Natural killer cell (primary cell): Measurements from ENCODE around the gene PRRG2. TPM values are rescaled to one million over a fixed set of nuclear protein-coding genes. Genes with fewer than 3 reads are reported as not detected.

ENCODE experiments used
- ATAC-seq, 3 donors: fragments of 150-1000 bp in 2 of 3; fragments of 200-7000 bp in 1 of 3; cut with Tn5 transposase; 1 replicate in 1 of 3; 2 replicates in 2 of 3; pipeline ENCODE4 v1.10.0; 2021; ENCODE audit warnings: mild to moderate bottlenecking in 2 of 3, moderate library complexity in 2 of 3
- DNase-seq, 2 donors: peaks; one replicate each; pipeline versions ENCODE4 v3.0.0 to v3.0.0-alpha.2; 2013 to 2021; ENCODE audit warnings: mixed read lengths in 1 of 2
- H3K27ac ChIP-seq: one replicate; pipeline ENCODE4 v1.5.1; 2013; ENCODE audit warnings: mild to moderate bottlenecking, low read length
- H3K27me3 ChIP-seq: one replicate; pipeline ENCODE4 v1.6.1; 2013; ENCODE audit warnings: low read length; ENCODE audit not compliant: control insufficient read depth, insufficient read depth
- H3K36me3 ChIP-seq: one replicate; pipeline ENCODE4 v1.6.1; 2013; ENCODE audit warnings: low read length; ENCODE audit not compliant: control insufficient read depth, insufficient read depth
- H3K4me1 ChIP-seq: one replicate; pipeline ENCODE4 v1.6.1; 2013; ENCODE audit warnings: low read length; ENCODE audit not compliant: control insufficient read depth, insufficient read depth
- H3K4me3 ChIP-seq: one replicate; pipeline ENCODE4 v1.5.1; 2013; ENCODE audit warnings: low read length
- H3K9me3 ChIP-seq: one replicate; pipeline ENCODE4 v1.6.1; 2013; ENCODE audit warnings: low read length; ENCODE audit not compliant: control insufficient read depth, insufficient read depth
- H3K27ac Mint-ChIP-seq, 2 donors: one replicate each; pipeline ENCODE4 v1.8.0; 2022; ENCODE audit warnings: mild to moderate bottlenecking in 2 of 2, mixed read lengths in 2 of 2, moderate library complexity in 1 of 2
- H3K27me3 Mint-ChIP-seq, 2 donors: one replicate each; pipeline ENCODE4 v1.8.0; 2022; ENCODE audit warnings: low read depth in 2 of 2, mixed read lengths in 2 of 2
- H3K36me3 Mint-ChIP-seq: one replicate; pipeline ENCODE4 v1.8.0; 2022; ENCODE audit warnings: mixed read lengths
- H3K4me1 Mint-ChIP-seq, 2 donors: one replicate each; pipeline ENCODE4 v1.8.0; 2022; ENCODE audit warnings: mixed read lengths in 2 of 2
- H3K4me3 Mint-ChIP-seq: one replicate; pipeline ENCODE4 v1.8.0; 2022; ENCODE audit warnings: mild to moderate bottlenecking, moderate library complexity, mixed read lengths
- H3K9me3 Mint-ChIP-seq, 2 donors: one replicate each; pipeline ENCODE4 v1.8.0; 2022; ENCODE audit warnings: mixed read lengths in 2 of 2
- CTCF ChIP-seq: fragments of 200-600 bp; IDR thresholded peaks from one replicate; pipeline ENCODE4 v1.8.0; 2022; ENCODE audit warnings: antibody characterized with exemption
- WGBS: methylation state at CpG from one replicate; pipeline ENCODE4 v1.1.7; 2013; ENCODE audit warnings: missing lambda C conversion rate; ENCODE audit not compliant: insufficient coverage; 5-methylcytosine and 5-hydroxymethylcytosine counted together
- intact Hi-C: fragments of 100-400 bp; cut with micrococcal nuclease; formaldehyde crosslinking; loops from one replicate; pipeline ENCODE4 v1.14.2; 2022
- total RNA-seq, 4 donors: library from RNA; stranded (reverse); fragments of 120-200 nt in 1 of 4; gene quantifications; one replicate each; pipeline versions ENCODE4 v1.2.3 to v1.2.4, GENCODE V29; 2013 to 2022

Gene PRRG2
- total RNA-seq, 3 donors from 2014 or later (not counting 1 experiment from before 2014, with no cell fraction given), result 0.39 to 0.56 TPM; not detected in 1

GRCh38 chr19:49546825-49547565 lies 34.1 kb upstream of the PRRG2 start:
- 10% methylated on average over 8 of the region's 9 CpGs for WGBS

GRCh38 chr19:49549045-49549444 lies 32.1 kb upstream of the PRRG2 start:
- no peak for TF ChIP-seq CTCF
- WGBS, result 47% methylated on average over 13 of the region's 13 CpGs
- H3K27ac Mint-ChIP-seq, result no peak overlapping the region
- Histone ChIP-seq H3K27ac (no peak overlapping the region), H3K27me3 (no peaks in the 10 kb centered on the region), H3K4me3 (no peak overlapping the region), H3K9me3 (no peaks in the 10 kb centered on the region), H3K4me1 (peaks cover 25% of the 10 kb centered on the region), H3K36me3 (no peaks in the 10 kb centered on the region)
- ATAC-seq (no peak), DNase-seq (peak in 1 of 2 donors; percentile 35)
- peaks cover 0 to 2% of the 10 kb centered on the region in 2 donors for H3K27me3 Mint-ChIP-seq
- H3K4me3 Mint-ChIP-seq, result no peak overlapping the region
- no peaks in the 10 kb centered on the region for H3K36me3 Mint-ChIP-seq
- H3K4me1 Mint-ChIP-seq, result peaks cover 13 to 22% of the 10 kb centered on the region in 2 donors
- H3K9me3 Mint-ChIP-seq, result no peaks in the 10 kb centered on the region
- intact Hi-C loops, result no loop called here

More at GRCh38 chr19:49546825-49547565, 34.1 kb upstream of the PRRG2 start:
- H3K9me3 ChIP-seq, result no peaks in the 10 kb centered on the region
- no peaks in the 10 kb centered on the region for H3K9me3 Mint-ChIP-seq
- ATAC-seq (peak; percentile 82 to 95 (median 90)), DNase-seq (peak; percentile 42 to 92)
- peak; percentile 80 for TF ChIP-seq CTCF
- no peaks in the 10 kb centered on the region for H3K36me3 Mint-ChIP-seq
- intact Hi-C loops, result loop anchor here (1.0 kb wide), 2 partner anchors 41 to 73 kb away; partner anchors contain the start of gene FLT3LG
- no peak overlapping the region for H3K4me3 ChIP-seq
- H3K27ac Mint-ChIP-seq, result peak overlapping the region in 1 of 2 donors; percentile 19
- H3K27me3 ChIP-seq, result no peaks in the 10 kb centered on the region
- H3K4me3 Mint-ChIP-seq, result peak overlapping the region; percentile 14
- no peaks in the 10 kb centered on the region for H3K36me3 ChIP-seq
- H3K27ac ChIP-seq, result no peak overlapping the region
- H3K4me1 ChIP-seq, result peaks cover 8% of the 10 kb centered on the region
- peaks cover 0 to 2% of the 10 kb centered on the region in 2 donors for H3K27me3 Mint-ChIP-seq
- H3K4me1 Mint-ChIP-seq, result peaks cover 5 to 20% of the 10 kb centered on the region in 2 donors

- ATAC-seq, result no peak
- Mint-ChIP-seq H3K9me3 (no peaks in the 10 kb centered on the region), H3K27me3 (no peaks in the 10 kb centered on the region), H3K36me3 (no peaks in the 10 kb centered on the region), H3K4me1 (peaks cover 21 to 33% of the 10 kb centered on the region in 2 donors), H3K27ac (no peak overlapping the region), H3K4me3 (no peak overlapping the region)
- no peak for DNase-seq
- Histone ChIP-seq H3K4me1 (peaks cover 41% of the 10 kb centered on the region), H3K9me3 (no peaks in the 10 kb centered on the region), H3K36me3 (peaks cover 9% of the 10 kb centered on the region), H3K27ac (no peak overlapping the region), H3K4me3 (no peak overlapping the region), H3K27me3 (no peaks in the 10 kb centered on the region)
- 95% methylated on average over 3 of the region's 7 CpGs for WGBS
- intact Hi-C loops, result no loop called here
- TF ChIP-seq CTCF, result no peak
These were observed 29.6 kb upstream of the PRRG2 start for GRCh38 chr19:49551531-49551930.
